Mononuclear cell (primary cell): ENCODE results near the gene LRRC63. TPM values are rescaled to one million over a fixed set of nuclear protein-coding genes. Genes with fewer than 3 reads are reported as not detected.
"Not testable (repeated sequence)": the region's sequence is repeated elsewhere in the genome, so short reads cannot be mapped to it uniquely, and the experiment has no call there.

ENCODE experiments used
- H3K27me3 ChIP-seq: 2 replicates; pipeline ENCODE4 v1.6.0; 2011; ENCODE audit warnings: low read length, control low read depth; ENCODE audit not compliant: insufficient read depth
- H3K4me1 ChIP-seq: 2 replicates; pipeline ENCODE4 v1.5.1; 2011; ENCODE audit warnings: mild to moderate bottlenecking, low read length, control low read depth; ENCODE audit not compliant: insufficient read depth
- H3K4me3 ChIP-seq: 2 replicates; pipeline ENCODE4 v1.5.1; 2011; ENCODE audit warnings: mild to moderate bottlenecking, low read length, moderate library complexity
- H3K9me3 ChIP-seq: 2 replicates; pipeline ENCODE4 v1.5.1; 2011; ENCODE audit warnings: low read depth, mild to moderate bottlenecking, control low read depth, low read length
- total RNA-seq: library from RNA; depleted of rRNA; stranded (reverse); fragments of >200 nt; gene quantifications from one replicate; pipeline ENCODE4 v1.2.3, GENCODE V29; 2012

Gene LRRC63
- total RNA-seq, result 0.21 TPM

DNA sequence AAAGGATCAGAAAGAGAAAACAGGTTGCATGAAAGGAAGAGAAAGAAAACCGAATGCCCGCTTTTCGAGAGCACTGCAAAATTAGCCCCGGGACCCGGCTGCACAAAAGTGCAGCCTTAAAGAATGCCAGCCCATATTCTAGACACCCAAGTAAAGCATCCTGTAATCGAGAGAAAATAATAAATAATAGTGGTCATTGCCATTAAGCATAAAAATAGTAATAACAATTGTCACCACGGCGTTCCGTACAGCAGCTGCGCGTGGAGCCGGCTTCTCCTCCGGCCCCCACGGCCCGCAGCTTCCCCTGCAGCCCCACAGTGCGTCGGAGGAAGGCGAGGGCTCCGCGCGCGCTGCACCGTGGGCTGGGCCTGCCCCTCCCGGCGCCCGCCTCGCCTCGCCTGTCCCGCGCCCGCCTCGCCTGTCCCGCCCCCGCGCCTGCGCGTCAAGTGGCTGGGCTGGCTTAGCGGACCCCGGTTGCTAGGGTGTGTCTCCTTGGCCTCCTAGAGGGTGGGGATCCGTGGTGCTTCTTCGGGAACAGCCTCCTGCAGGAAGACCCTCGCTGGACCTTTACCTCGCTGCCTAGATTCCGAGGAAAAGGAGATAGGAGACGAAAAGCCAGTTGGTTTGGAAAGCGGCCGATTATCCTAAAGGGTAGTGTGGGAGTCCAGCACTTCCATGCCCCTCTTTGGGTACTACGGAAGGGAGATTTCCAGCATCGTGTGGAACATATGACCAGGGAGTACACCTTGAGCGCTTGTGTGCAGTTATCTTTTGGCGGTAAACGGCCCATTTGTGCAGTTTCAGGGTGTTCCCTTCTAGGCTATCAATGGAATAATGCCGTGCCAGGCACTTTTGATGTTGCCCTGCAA, at the start of gene LRRC63:
Gene LRRC63, plus strand, starts transcription at position 446 of the 869 bp plus-strand sequence. CDS start 1,107 bp downstream, outside the sequence.
- Histone ChIP-seq H3K27me3 (no peaks in the 10 kb centered on the region), H3K4me1 (peaks cover 10% of the 10 kb centered on the region), H3K9me3 (no peaks in the 10 kb centered on the region), H3K4me3 (peak within 1 kb of the TSS; percentile 62)

DNA sequence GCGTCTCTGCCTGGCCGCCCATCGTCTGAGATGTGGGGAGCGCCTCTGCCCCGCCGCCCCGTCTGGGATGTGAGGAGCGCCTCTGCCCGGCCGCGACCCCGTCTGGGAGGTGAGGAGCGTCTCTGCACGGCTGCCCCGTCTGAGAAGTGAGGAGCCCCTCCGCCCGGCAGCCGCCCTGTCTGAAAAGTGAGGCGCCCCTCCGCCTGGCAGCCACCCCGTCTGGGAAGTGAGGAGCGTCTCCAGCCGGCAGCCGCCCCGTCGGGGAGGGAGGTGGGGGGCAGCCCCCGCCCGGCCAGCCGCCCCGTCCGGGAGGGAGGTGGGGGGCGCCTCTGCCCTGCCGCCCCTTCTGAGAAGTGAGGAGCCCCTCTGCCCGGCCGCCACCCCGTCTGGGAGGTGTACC, 49.0 kb upstream of the LRRC63 start:
- not testable (repeated sequence) for H3K4me3 ChIP-seq, H3K9me3 ChIP-seq, H3K27me3 ChIP-seq
- peaks cover 66% of the 10 kb centered on the region for H3K4me1 ChIP-seq

GRCh38 chr13:46164661-46165060, 47.1 kb upstream of the LRRC63 start:
- Histone ChIP-seq H3K4me1 (peaks cover 81% of the 10 kb centered on the region), H3K9me3 (no peaks in the 10 kb centered on the region), H3K27me3 (no peaks in the 10 kb centered on the region), H3K4me3 (no peak overlapping the region)

- no peaks in the 10 kb centered on the region for H3K9me3 ChIP-seq
- no peaks in the 10 kb centered on the region for H3K27me3 ChIP-seq
- peaks cover 81% of the 10 kb centered on the region for H3K4me1 ChIP-seq
- H3K4me3 ChIP-seq, result no peak overlapping the region
Measured at GRCh38 chr13:46165485-46166223, 46.1 kb upstream of the LRRC63 start.

GRCh38 chr13:46166224-46166584, 45.5 kb upstream of the LRRC63 start:
- Histone ChIP-seq H3K27me3 (no peaks in the 10 kb centered on the region), H3K4me3 (no peak overlapping the region), H3K9me3 (no peaks in the 10 kb centered on the region), H3K4me1 (peaks cover 81% of the 10 kb centered on the region)

- peaks cover 81% of the 10 kb centered on the region for H3K4me1 ChIP-seq
- H3K9me3 ChIP-seq, result no peaks in the 10 kb centered on the region
- H3K4me3 ChIP-seq, result no peak overlapping the region
- H3K27me3 ChIP-seq, result no peaks in the 10 kb centered on the region
Measured at GRCh38 chr13:46166947-46167610, 44.6 kb upstream of the LRRC63 start.

GRCh38 chr13:46168341-46168740, 43.4 kb upstream of the LRRC63 start:
- no peak overlapping the region for H3K4me3 ChIP-seq
- H3K4me1 ChIP-seq, result peaks cover 94% of the 10 kb centered on the region
- no peaks in the 10 kb centered on the region for H3K9me3 ChIP-seq
- no peaks in the 10 kb centered on the region for H3K27me3 ChIP-seq

DNA sequence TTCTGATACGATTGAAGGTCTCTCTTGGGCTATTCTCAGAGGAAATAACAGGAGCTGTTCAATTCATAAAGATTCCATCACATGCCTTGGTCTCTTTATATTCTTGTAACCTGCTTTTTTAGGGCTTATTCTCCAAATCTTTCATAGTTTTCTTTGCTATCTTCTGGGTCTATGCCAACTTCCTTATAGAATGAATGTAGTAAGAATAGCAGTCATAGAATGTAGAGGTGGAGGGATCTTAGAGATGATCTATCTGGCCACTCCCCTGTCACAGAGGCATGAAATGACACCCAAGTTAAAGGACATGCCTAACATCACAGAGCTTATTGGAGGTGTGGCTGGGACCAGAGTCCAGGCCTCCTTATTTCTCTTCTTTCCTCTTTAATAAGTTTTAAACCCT, 42.9 kb upstream of the LRRC63 start:
- Histone ChIP-seq H3K4me1 (peaks cover 95% of the 10 kb centered on the region), H3K4me3 (no peak overlapping the region), H3K9me3 (no peaks in the 10 kb centered on the region), H3K27me3 (no peaks in the 10 kb centered on the region)

- Histone ChIP-seq H3K4me1 (peaks cover 96% of the 10 kb centered on the region), H3K9me3 (no peaks in the 10 kb centered on the region), H3K27me3 (no peaks in the 10 kb centered on the region), H3K4me3 (no peak overlapping the region)
Measured at GRCh38 chr13:46169758-46170157, 42.0 kb upstream of the LRRC63 start.

GRCh38 chr13:46170268-46170667, 41.5 kb upstream of the LRRC63 start:
- peaks cover 96% of the 10 kb centered on the region for H3K4me1 ChIP-seq
- H3K4me3 ChIP-seq, result no peak overlapping the region

DNA sequence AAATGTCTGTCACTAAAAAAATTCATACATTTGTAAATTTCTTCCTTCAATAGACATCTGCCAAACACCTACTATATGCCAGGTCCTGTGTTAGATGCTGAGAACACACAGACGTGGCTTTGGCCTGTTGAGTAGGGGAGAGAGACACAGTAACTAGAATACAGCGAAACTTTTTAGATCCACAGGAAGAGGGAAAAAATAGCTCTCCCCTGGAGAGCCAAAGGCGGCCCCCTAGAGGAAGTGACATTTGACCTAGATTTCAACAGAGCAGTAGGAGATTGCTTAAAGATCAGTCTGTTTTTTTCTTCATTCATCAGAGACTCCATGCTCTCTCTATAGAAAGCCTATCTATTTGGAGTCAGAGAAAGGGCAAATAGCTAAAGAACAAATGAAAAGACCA, 41.0 kb upstream of the LRRC63 start:
- no peaks in the 10 kb centered on the region for H3K9me3 ChIP-seq

More at GRCh38 chr13:46170268-46170667, 41.5 kb upstream of the LRRC63 start:
- H3K9me3 ChIP-seq, result no peaks in the 10 kb centered on the region
- no peaks in the 10 kb centered on the region for H3K27me3 ChIP-seq

GRCh38 chr13:46171217-46171616, 40.5 kb upstream of the LRRC63 start:
- Histone ChIP-seq H3K9me3 (no peaks in the 10 kb centered on the region), H3K27me3 (no peaks in the 10 kb centered on the region), H3K4me1 (peaks cover 94% of the 10 kb centered on the region), H3K4me3 (peak overlapping the region; percentile 12)

More for the DNA sequence above, 41.0 kb upstream of the LRRC63 start:
- H3K4me3 ChIP-seq, result no peak overlapping the region
- no peaks in the 10 kb centered on the region for H3K27me3 ChIP-seq
- peaks cover 96% of the 10 kb centered on the region for H3K4me1 ChIP-seq

DNA sequence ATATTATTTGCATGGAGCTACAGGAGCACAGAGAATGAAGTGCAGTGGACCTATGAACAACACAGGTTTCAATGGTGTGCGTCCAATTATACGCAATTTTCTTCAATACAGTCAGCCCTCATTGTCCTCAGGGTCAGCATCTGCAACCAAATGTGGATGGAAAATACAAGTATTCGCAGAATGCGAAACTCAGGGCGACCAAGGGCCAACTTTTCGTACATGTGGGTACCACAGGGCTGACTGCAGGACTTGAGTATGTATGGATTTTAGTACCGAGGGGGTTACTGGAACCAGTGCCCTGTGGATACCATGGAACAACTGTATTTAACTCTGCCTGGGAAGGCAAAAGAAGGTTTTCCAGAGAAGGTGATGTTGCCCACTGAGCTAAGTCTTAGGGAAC, 40.0 kb upstream of the LRRC63 start:
- peak overlapping the region; percentile 12 for H3K4me3 ChIP-seq
- no peaks in the 10 kb centered on the region for H3K9me3 ChIP-seq
- H3K4me1 ChIP-seq, result peaks cover 96% of the 10 kb centered on the region
- no peaks in the 10 kb centered on the region for H3K27me3 ChIP-seq

DNA sequence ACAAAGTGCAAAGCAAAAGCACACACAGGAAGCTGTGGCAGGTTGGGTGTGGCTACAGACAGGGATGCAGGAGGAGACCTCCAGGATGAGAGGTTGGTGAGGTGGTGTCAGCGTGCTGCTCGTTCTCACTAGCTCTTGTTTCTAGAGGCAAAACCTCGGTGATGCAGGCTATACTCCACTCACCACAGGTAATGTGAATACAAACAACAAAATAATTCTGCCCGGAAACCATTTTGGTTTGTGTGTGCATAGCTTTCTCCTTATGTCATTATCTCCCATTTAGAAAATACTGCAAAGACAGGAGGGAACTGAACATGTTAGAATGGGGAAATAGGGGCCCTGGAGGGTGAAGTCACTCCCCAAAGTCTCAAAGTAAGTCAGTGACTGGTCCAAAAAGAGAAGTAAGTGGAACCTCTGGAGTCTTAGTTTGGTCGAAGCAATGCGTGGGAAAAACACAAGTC, 39.2 kb upstream of the LRRC63 start:
- H3K27me3 ChIP-seq, result no peaks in the 10 kb centered on the region
- H3K4me1 ChIP-seq, result peaks cover 95% of the 10 kb centered on the region
- H3K9me3 ChIP-seq, result no peaks in the 10 kb centered on the region
- no peak overlapping the region for H3K4me3 ChIP-seq

- H3K4me3 ChIP-seq, result no peak overlapping the region
Measured at GRCh38 chr13:46173656-46174055, 38.1 kb upstream of the LRRC63 start.

More at GRCh38 chr13:46173656-46174055, 38.1 kb upstream of the LRRC63 start:
- H3K27me3 ChIP-seq, result no peaks in the 10 kb centered on the region
- H3K4me1 ChIP-seq, result peaks cover 92% of the 10 kb centered on the region
- no peaks in the 10 kb centered on the region for H3K9me3 ChIP-seq
